ENCODE measurements around the gene SCAF4.

DNA sequence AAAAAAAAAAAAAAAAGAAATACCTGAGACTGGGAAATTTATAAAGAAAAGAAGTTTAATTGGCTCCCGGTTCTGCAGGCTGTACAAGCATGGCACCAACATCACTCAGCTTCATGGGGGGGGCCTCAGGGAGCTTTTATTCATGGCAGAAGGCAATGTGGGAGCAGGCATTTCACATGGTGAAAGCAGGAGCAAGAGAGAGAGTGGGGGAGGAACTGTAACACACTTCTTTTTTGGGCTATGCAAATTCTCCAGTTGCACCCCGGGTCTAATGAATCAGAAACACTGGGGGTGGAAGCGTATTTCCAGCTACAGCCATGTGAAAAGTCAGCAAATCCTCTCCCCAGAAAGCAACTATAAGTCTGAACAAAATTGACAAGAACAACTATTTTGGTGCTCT lies 84.3 kb downstream of the SCAF4 start:
- TF ChIP-seq CTCF (IDR thresholded peaks at IDR 0.05) (no peak), POLR2A (IDR thresholded peaks at IDR 0.05) (no peak)
